ENCODE measurements around the gene SORCS2.

Gene SORCS2

GRCh38 chr4:7356667-7357310 lies 164.5 kb downstream of the SORCS2 start:
- no peak overlapping the region for H3K4me3 ChIP-seq (ENCODE audit: control insufficient read depth, low read depth, low read length)
- TF ChIP-seq CTCF (IDR thresholded peaks at IDR 0.05; ENCODE audit: control insufficient read depth, insufficient read depth, low read depth, low read length, missing control alignments), result no peak
- DNase-seq (ENCODE audit: low read depth), result no peak

- DNase-seq (ENCODE audit: low read depth), result no peak
- H3K4me3 ChIP-seq (ENCODE audit: control insufficient read depth, low read depth, low read length), result no peak overlapping the region
- TF ChIP-seq CTCF (IDR thresholded peaks at IDR 0.05; ENCODE audit: control insufficient read depth, insufficient read depth, low read depth, low read length, missing control alignments), result no peak
Measured at GRCh38 chr4:7357323-7357722, 165.0 kb downstream of the SORCS2 start.

- DNase-seq (ENCODE audit: low read depth), result peak; percentile 74
- no peak for TF ChIP-seq CTCF (IDR thresholded peaks at IDR 0.05; ENCODE audit: control insufficient read depth, insufficient read depth, low read depth, low read length, missing control alignments)
Measured at GRCh38 chr4:7358100-7358735, 165.9 kb downstream of the SORCS2 start.

GRCh38 chr4:7359400-7360062 lies 167.2 kb downstream of the SORCS2 start:
- DNase-seq (ENCODE audit: low read depth), result no peak
- TF ChIP-seq CTCF (IDR thresholded peaks at IDR 0.05; ENCODE audit: control insufficient read depth, insufficient read depth, low read depth, low read length, missing control alignments), result no peak
- H3K4me3 ChIP-seq (ENCODE audit: control insufficient read depth, low read depth, low read length), result no peak overlapping the region

More at GRCh38 chr4:7358100-7358735, 165.9 kb downstream of the SORCS2 start:
- no peak overlapping the region for H3K4me3 ChIP-seq (ENCODE audit: control insufficient read depth, low read depth, low read length)

- TF ChIP-seq CTCF (IDR thresholded peaks at IDR 0.05; ENCODE audit: control insufficient read depth, insufficient read depth, low read depth, low read length, missing control alignments), result no peak
- DNase-seq (ENCODE audit: low read depth), result no peak
Measured at GRCh38 chr4:7360806-7361205, 168.5 kb downstream of the SORCS2 start.

GRCh38 chr4:7361280-7361895 lies 169.1 kb downstream of the SORCS2 start:
- no peak for TF ChIP-seq CTCF (IDR thresholded peaks at IDR 0.05; ENCODE audit: control insufficient read depth, insufficient read depth, low read depth, low read length, missing control alignments)
- no peak overlapping the region for H3K4me3 ChIP-seq (ENCODE audit: control insufficient read depth, low read depth, low read length)
- no peak for DNase-seq (ENCODE audit: low read depth)

More at GRCh38 chr4:7360806-7361205, 168.5 kb downstream of the SORCS2 start:
- no peak overlapping the region for H3K4me3 ChIP-seq (ENCODE audit: control insufficient read depth, low read depth, low read length)
